UCSD-AML1 (cell line): ENCODE results near the gene INPP4A.

Source experiments
- DNase-seq: peaks from one replicate; lab custom pipeline; 2025; ENCODE audit not compliant: unreplicated experiment; lab: John Stamatoyannopoulos, UW

The INPP4A gene

GRCh38 chr2:98608116-98608961 lies 163.7 kb downstream of the INPP4A start, which contains the start of the genes COA5 and UNC50:
COA5 (minus strand) TSS chr2:98608512; CDS start chr2:98608405, 107 bp downstream.
UNC50 (plus strand) TSS chr2:98608589; CDS start chr2:98609760, 1,171 bp downstream.
- peak; percentile 92 for DNase-seq

GRCh38 chr2:98608962-98609604 lies 164.4 kb downstream of the INPP4A start:
- peak; percentile 40 for DNase-seq

DNA sequence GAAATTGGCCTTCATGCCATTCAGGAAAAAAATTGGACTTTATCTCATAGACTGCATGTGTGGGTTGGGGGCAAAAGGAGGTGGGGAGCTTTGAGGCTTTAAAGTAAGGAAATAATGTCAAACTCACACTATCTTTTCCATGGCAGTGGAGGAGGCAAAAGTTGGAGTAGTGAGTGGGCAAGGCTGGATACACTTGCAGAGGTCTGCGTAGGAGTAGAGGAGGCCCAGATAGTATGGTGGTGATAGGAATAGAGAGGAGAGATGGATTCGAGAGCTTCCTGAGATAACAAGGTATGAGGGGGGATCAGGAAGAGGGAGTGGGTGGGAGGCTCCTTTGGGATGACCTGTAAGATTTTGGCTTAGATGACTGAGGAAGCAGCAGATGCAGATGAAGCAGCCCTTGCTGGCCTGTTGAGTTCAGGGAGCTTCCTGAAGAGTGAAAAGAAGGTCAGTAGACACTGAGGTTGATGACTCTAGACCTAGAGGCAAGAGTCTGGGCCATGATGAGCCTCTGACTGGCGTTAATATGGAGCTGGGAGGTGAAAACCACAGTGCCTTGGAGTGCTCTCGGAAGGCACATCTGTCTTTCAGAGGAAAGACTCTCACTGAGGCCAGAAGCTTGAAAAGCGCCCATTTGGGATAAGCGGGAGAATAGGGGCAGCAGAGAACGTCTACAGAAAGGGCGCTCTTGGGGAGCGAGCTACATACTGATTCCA lies 169.5 kb downstream of the INPP4A start:
- DNase-seq: no peak

- DNase-seq: no peak
Measured at GRCh38 chr2:98615481-98615880, 170.8 kb downstream of the INPP4A start.

GRCh38 chr2:98617149-98617548 lies 172.5 kb downstream of the INPP4A start:
- no peak for DNase-seq

GRCh38 chr2:98623657-98624056 lies 179.0 kb downstream of the INPP4A start:
- no peak for DNase-seq

DNA sequence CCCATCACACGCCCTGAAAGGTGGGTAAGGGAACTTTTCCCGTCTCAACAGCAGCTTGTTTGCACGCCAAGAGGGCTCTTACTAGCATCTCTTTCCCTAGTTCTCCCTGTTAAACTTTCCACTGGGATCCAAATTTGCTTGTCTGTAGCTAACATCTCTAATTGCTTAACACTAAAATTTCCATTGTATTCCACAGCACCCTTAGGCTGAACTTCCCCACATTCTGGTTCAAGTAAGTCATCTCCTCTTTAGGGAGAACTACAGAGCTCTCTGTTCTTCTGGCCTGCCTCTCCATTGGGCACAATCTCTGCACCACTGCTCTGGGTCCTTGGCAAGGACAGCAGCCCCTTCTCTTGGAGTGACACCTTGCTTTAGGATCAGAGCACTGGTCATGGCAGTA lies 187.7 kb downstream of the INPP4A start:
- DNase-seq: no peak

GRCh38 chr2:98634406-98635092 lies 189.9 kb downstream of the INPP4A start:
- no peak for DNase-seq

DNA sequence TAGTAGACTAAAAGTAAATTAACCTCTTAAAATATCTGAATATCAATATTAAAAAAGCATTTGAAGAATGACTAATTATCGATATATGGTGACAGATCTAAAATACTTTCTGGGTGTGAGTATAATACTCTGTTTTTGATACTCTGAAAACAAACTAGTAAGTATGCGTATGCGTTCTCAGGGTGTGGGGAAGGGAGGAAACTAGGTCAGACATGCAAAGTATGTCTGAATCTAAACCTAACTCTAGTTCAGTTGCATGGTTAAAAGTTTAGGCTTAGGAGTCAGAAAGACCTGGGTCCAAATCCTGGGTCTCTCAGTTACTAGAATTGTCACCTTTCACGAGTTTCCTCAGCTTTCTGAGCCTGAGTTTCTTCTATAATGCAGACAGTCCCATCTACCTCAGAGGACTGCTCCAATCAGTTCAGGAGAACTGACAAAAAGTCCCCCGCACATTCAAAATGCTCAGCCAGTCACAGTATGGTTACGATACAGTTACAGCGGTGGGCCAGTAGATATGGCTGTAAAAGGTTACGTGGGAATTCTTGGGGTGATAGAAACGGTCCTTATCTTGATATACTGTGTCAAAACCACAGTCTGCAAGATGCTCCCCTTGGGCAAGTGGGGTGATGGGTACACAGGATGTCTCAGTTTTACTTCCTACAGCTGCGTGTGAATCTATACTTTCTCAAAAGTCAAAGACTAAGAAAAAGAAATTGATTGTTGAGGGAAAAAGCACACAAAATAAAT lies 192.9 kb downstream of the INPP4A start:
- no peak for DNase-seq

GRCh38 chr2:98643496-98644100 lies 198.9 kb downstream of the INPP4A start:
- DNase-seq: no peak
